Measurements from ENCODE around the gene RASSF4. TPM values are rescaled to one million over a fixed set of nuclear protein-coding genes. Genes with fewer than 3 reads are reported as not detected.

The RASSF4 gene
- total and polyA plus RNA-seq, 12 donors, result 41.2 to 120 (median 79.9) TPM

- H3K27me3 ChIP-seq, result no peaks in the 10 kb centered on the region
- DNase-seq, result peak in 1 of 2 donors; percentile 85
- no peaks in the 10 kb centered on the region for H3K9me3 ChIP-seq
- peaks cover 0 to 34% (median 19%) of the 10 kb centered on the region in 9 donors for H3K36me3 ChIP-seq
- peak overlapping the region in 2 of 10 donors; percentile 3 to 9 for H3K4me3 ChIP-seq
- peak overlapping the region; percentile 83 to 99 (median 92) for H3K27ac ChIP-seq
- 5 to 7% methylated on average over 9 of the region's 9 CpGs for WGBS, 2 donors
- no peak for TF ChIP-seq CTCF (IDR thresholded peaks at IDR 0.05)
- intact Hi-C loops (cut with DNase I), result loop anchor here in 4 of 10 donors (2.0 to 10.0 kb wide), 6 partner anchors 17 to 1589 kb away; partner anchors contain the start of genes DEPP1 (in 1 of the 4) and HNRNPF (in 1 of the 4)
- ATAC-seq, result peak; percentile 58 to 85 (median 82)
- peaks cover 39 to 96% (median 90%) of the 10 kb centered on the region in 9 donors for H3K4me1 ChIP-seq
Measured at GRCh38 chr10:44995914-44996669, 36.5 kb downstream of the RASSF4 start.

DNA sequence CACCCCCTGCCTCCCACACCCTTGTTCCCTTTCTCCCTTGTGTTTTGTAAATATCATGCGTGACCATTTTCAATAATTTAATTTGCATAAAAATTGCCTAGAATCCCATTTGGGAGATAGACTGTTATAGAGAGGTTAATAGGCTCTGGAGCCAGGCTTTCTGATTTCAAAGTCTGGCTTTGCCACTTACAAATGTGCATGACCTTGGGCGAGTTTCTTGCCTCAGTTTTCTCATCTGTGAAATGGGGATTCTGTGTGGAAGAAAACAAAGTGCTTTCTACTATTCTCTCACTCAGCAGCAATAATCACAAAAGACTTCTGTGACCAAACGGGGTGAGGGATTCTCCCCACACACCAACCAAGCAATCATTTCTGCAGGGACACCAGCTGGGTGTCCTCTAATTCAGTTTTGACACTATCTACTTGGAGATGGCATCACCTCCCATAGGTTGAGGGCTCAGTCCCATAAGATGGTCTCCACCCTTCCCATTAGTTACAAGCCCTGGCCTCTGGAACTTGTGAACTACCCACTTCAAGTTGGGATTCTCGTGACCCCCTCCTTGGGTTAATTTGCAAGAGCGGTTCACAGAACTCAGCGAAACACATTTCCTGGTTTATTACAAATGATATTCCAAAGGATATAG is 37.6 kb downstream of the RASSF4 start:
- no peak for ATAC-seq
- Histone ChIP-seq H3K36me3 (peaks cover 0 to 23% (median 13%) of the 10 kb centered on the region in 9 donors), H3K9me3 (no peaks in the 10 kb centered on the region), H3K4me3 (peak overlapping the region in 2 of 10 donors; percentile 9 to 12), H3K27ac (peak overlapping the region; percentile 83 to 99 (median 92)), H3K4me1 (peaks cover 29 to 94% (median 82%) of the 10 kb centered on the region in 9 donors), H3K27me3 (no peaks in the 10 kb centered on the region)
- no peak for TF ChIP-seq CTCF (IDR thresholded peaks at IDR 0.05)
- intact Hi-C loops (cut with DNase I), result loop anchor here in 4 of 10 donors (2.0 to 10.0 kb wide), 6 partner anchors 18 to 1590 kb away; partner anchors contain the start of genes DEPP1 (in 1 of the 4) and HNRNPF (in 1 of the 4)
- WGBS, 2 donors, result 88 to 92% methylated on average over 6 of the region's 6 CpGs
- no peak for DNase-seq

DNA sequence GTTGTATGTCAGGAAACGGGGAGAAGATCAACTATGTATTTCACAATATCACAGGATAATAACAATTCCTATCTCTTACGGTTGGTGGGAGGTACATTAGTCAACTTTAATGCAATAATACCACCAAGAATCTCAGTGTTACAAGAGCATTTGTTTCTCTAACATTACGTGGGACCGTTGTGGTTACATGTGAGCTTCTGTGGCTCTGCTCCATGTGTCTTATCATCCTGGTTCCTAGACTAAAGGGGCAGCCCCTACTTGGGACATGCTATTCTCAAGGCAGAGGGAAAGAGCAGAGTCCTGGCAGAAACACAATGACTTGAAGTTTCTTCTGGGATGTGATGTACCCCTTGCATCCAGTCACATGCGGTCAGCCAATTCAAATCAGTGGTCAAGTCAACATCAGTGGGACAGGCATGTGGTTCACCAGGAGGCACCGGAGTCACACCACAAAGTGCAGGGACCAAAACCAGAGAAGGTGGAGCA is 38.6 kb downstream of the RASSF4 start:
- no peak for ATAC-seq
- no peak overlapping the region for H3K4me3 ChIP-seq
- peaks cover 0 to 1% (median 0%) of the 10 kb centered on the region in 11 donors for H3K9me3 ChIP-seq
- H3K36me3 ChIP-seq, result peaks cover 0 to 15% (median 5%) of the 10 kb centered on the region in 9 donors
- 68 to 71% methylated on average over 6 of the region's 6 CpGs for WGBS, 2 donors
- H3K27me3 ChIP-seq, result no peaks in the 10 kb centered on the region
- DNase-seq, result no peak
- intact Hi-C loops (cut with DNase I), result loop anchor here in 4 of 10 donors (5.0 to 10.0 kb wide), 5 partner anchors 63 to 1591 kb away; partner anchors contain the start of gene HNRNPF (in 1 of the 4)
- peak overlapping the region; percentile 83 to 99 (median 92) for H3K27ac ChIP-seq
- TF ChIP-seq CTCF (IDR thresholded peaks at IDR 0.05), result no peak
- H3K4me1 ChIP-seq, result peaks cover 29 to 94% (median 81%) of the 10 kb centered on the region in 9 donors

Measured in heart right ventricle (tissue), 16 donors.